SK-N-SH (cell line): ENCODE results near the gene ZMIZ1. TPM values are rescaled to one million over a fixed set of nuclear protein-coding genes. Genes with fewer than 3 reads are reported as not detected.

ENCODE experiments used
- CTCF ChIA-PET: fragments of 300-600, 350-600 bp; formaldehyde crosslinking; extraction: SDS; loops from one replicate; lab custom pipeline; 2021; lab: Yijun Ruan, JAX
- POLR2A ChIA-PET: fragments of 350-600 bp; sonication (Branson Sonifier 250); formaldehyde crosslinking; extraction: SDS; loops from one replicate; lab custom pipeline; 2020; ENCODE audit warnings: antibody characterized with exemption, inconsistent platforms; lab: Yijun Ruan, JAX
- DNase-seq: peaks from one replicate; pipeline ENCODE4 v3.0.0; 2012
- H2AFZ ChIP-seq: fragments of 200-600 bp; sonication (generic); 2 replicates; pipeline ENCODE4 v1.8.1; 2016; ENCODE audit warnings: antibody characterized with exemption, mild to moderate bottlenecking, low read depth
- H3F3A ChIP-seq: fragments of 200-600 bp; sonication (generic); replicated peaks from 2 replicates; pipeline ENCODE3; 2016; ENCODE audit warnings: antibody characterized with exemption, mild to moderate bottlenecking; ENCODE audit not compliant: insufficient read depth
- H3K27ac ChIP-seq, 2 experiments: fragments of 200-500 bp in 1 of 2; fragments of 200-600 bp in 1 of 2; sonication (Bioruptor generic) in 1 of 2; sonication (generic), shearing (Covaris generic) in 1 of 2; 2 replicates each; pipeline versions ENCODE4 v1.5.1 to v1.6.1; 2014 to 2016; ENCODE audit warnings: low read depth in 2 of 2, inconsistent platforms in 1 of 2, low read length in 1 of 2, mild to moderate bottlenecking in 1 of 2, mixed read lengths in 1 of 2
- H3K27me3 ChIP-seq: fragments of 200-600 bp; sonication (generic), shearing (Covaris generic); 2 replicates; pipeline ENCODE4 v1.6.1; 2016; ENCODE audit warnings: mixed run types; ENCODE audit not compliant: insufficient read depth
- H3K36me3 ChIP-seq, 2 experiments: fragments of 200-500 bp in 1 of 2; fragments of 200-600 bp in 1 of 2; sonication (Bioruptor generic) in 1 of 2; sonication (generic) in 1 of 2; replicated peaks in 1 of 2; 2 replicates each; pipeline versions ENCODE3 to v1.5.1; 2014 to 2016; ENCODE audit warnings: low read length in 1 of 2, mild to moderate bottlenecking in 1 of 2; ENCODE audit not compliant: insufficient read depth in 2 of 2, control insufficient read depth in 1 of 2
- H3K4me1 ChIP-seq, 2 experiments: fragments of 200-500 bp in 1 of 2; fragments of 200-600 bp in 1 of 2; sonication (Bioruptor generic) in 1 of 2; sonication (generic), shearing (Covaris generic) in 1 of 2; 2 replicates each; pipeline versions ENCODE4 v1.5.1 to v1.6.1; 2014 to 2016; ENCODE audit warnings: low read depth in 1 of 2, low read length in 1 of 2, mixed run types in 1 of 2; ENCODE audit not compliant: insufficient read depth in 2 of 2, control insufficient read depth in 1 of 2
- H3K4me2 ChIP-seq: fragments of 200-600 bp; sonication (generic), shearing (Covaris generic); 2 replicates; pipeline ENCODE4 v1.6.1; 2017; ENCODE audit warnings: mixed run types
- H3K4me3 ChIP-seq, 2 experiments: fragments of 200-500 bp in 1 of 2; fragments of 200-600 bp in 1 of 2; sonication (Bioruptor generic) in 1 of 2; sonication (generic), shearing (Covaris generic) in 1 of 2; 2 replicates each; pipeline versions ENCODE4 v1.5.1 to v1.8.1; 2014 to 2016; ENCODE audit warnings: low read depth in 2 of 2, inconsistent platforms in 1 of 2, low read length in 1 of 2, mild to moderate bottlenecking in 1 of 2, mixed read lengths in 1 of 2, moderate library complexity in 1 of 2
- H3K79me2 ChIP-seq: fragments of 200-600 bp; sonication (generic); 2 replicates; pipeline ENCODE4 v1.8.1; 2017; ENCODE audit warnings: mild to moderate bottlenecking; ENCODE audit not compliant: insufficient read depth
- H3K9ac ChIP-seq: fragments of 200-600 bp; sonication (generic); 2 replicates; pipeline ENCODE4 v1.6.1; 2017; ENCODE audit warnings: mixed run types
- H3K9me2 ChIP-seq: fragments of 200-600 bp; sonication (generic); 2 replicates; pipeline ENCODE4 v1.6.1; 2017; ENCODE audit warnings: mixed run types
- H3K9me3 ChIP-seq: fragments of 200-600 bp; sonication (generic); 2 replicates; pipeline ENCODE4 v1.6.1; 2017; ENCODE audit warnings: mixed run types, mild to moderate bottlenecking, moderate library complexity
- H4K20me1 ChIP-seq: fragments of 200-600 bp; sonication (generic); 2 replicates; pipeline ENCODE4 v1.6.1; 2017; ENCODE audit warnings: mild to moderate bottlenecking, mixed run types; ENCODE audit not compliant: insufficient read depth
- CTCF ChIP-seq: fragments of 200-600 bp; sonication (generic); IDR thresholded peaks from 2 replicates; pipeline ENCODE4 v1.6.1; 2017; ENCODE audit warnings: antibody characterized with exemption, mild to moderate bottlenecking, moderate library complexity
- EZH2phosphoT487 ChIP-seq: fragments of 200-600 bp; sonication (generic); IDR thresholded peaks from 2 replicates; pipeline ENCODE4 v1.6.1; 2017; ENCODE audit warnings: low read depth, mixed run types, mild to moderate bottlenecking, antibody characterized with exemption, moderate library complexity, borderline replicate concordance
- FOXJ3 ChIP-seq: sonication (generic); formaldehyde crosslinking; IDR thresholded peaks from 2 replicates; pipeline ENCODE4 v1.5.1; 2020; ENCODE audit warnings: mild to moderate bottlenecking, missing genetic modification reagents
- IRF3 ChIP-seq: fragments of 150-350 bp; IDR thresholded peaks from 2 replicates; pipeline ENCODE4 v1.6.1; 2016; ENCODE audit warnings: mild to moderate bottlenecking, low read depth, low read length
- MXI1 ChIP-seq: IDR thresholded peaks from 2 replicates; pipeline ENCODE4 v1.6.1; 2012; ENCODE audit warnings: mild to moderate bottlenecking, low read depth, low read length, improper control_type of control experiment
- NFIC ChIP-seq: IDR thresholded peaks from 2 replicates; pipeline ENCODE4 v1.4.0; 2012; ENCODE audit warnings: borderline replicate concordance
- NRF1 ChIP-seq: IDR thresholded peaks from 2 replicates; pipeline ENCODE4 v1.6.1; 2012; ENCODE audit warnings: low read depth, mild to moderate bottlenecking, low read length
- PBX3 ChIP-seq: IDR thresholded peaks from 2 replicates; pipeline ENCODE4; 2012
- POLR2AphosphoS5 ChIP-seq: IDR thresholded peaks from 2 replicates; pipeline ENCODE4 v1.6.1; 2012; ENCODE audit warnings: low read depth, low read length
- RXRA ChIP-seq: IDR thresholded peaks from 2 replicates; pipeline ENCODE4 v1.4.0; 2012; ENCODE audit warnings: low read depth, mild to moderate bottlenecking, borderline replicate concordance
- SIN3A ChIP-seq: IDR thresholded peaks from 2 replicates; pipeline ENCODE4 v1.6.1; 2012; ENCODE audit warnings: low read depth, mild to moderate bottlenecking, low read length, moderate library complexity, borderline replicate concordance
- USF2 ChIP-seq: fragments of 150-350 bp; IDR thresholded peaks from 2 replicates; pipeline ENCODE4 v1.6.1; 2017; ENCODE audit warnings: antibody characterized with exemption, low read length, low read depth, borderline replicate concordance
- WGBS: methylation state at CpG from one replicate; pipeline ENCODE4 v1.1.6; 2017; ENCODE audit warnings: low lambda C conversion rate; 5-methylcytosine and 5-hydroxymethylcytosine counted together
- polyA plus RNA-seq, 3 experiments: library from polyadenylated mRNA; depleted of rRNA; stranded (reverse); fragments of >200 nt; gene quantifications; 2 replicates each; pipeline ENCODE4 v1.2.3, GENCODE V29; 2012

ZMIZ1 gene
- polyA plus RNA-seq, 1 of the 3 experiments (the other 2 are of a cell fraction), result 23.5 TPM

- TF ChIP-seq FOXJ3 (CRISPR knock-in tag) (no peak), SIN3A (no peak), USF2 (no peak), NFIC (no peak), RXRA (no peak), MXI1 (no peak)
These were observed 286.8 kb downstream of the ZMIZ1 start (continued) for GRCh38 chr10:79355420-79356017.

GRCh38 chr10:79356104-79356503 lies 287.3 kb downstream of the ZMIZ1 start:
- H3F3A ChIP-seq, result peaks cover 17% of the 10 kb centered on the region
- peaks cover 10% of the 10 kb centered on the region; the same call in 1 of the 2 replicates for H3K79me2 ChIP-seq
- no peaks in the 10 kb centered on the region for H3K27me3 ChIP-seq
- no peaks in the 10 kb centered on the region for H4K20me1 ChIP-seq
- no peaks in the 10 kb centered on the region for H3K9me3 ChIP-seq
- no peaks in the 10 kb centered on the region for H3K4me1 ChIP-seq
- H3K4me3 ChIP-seq, result no peak overlapping the region
- TF ChIP-seq PBX3, result no peak
- POLR2A ChIA-PET, result no interaction called here
- H3K4me2 ChIP-seq, result no peak overlapping the region
- H3K9ac ChIP-seq, result no peak overlapping the region
- H3K36me3 ChIP-seq, result peaks cover 35 to 44% of the 10 kb centered on the region in 2 experiments
- DNase-seq, result no peak
- H3K27ac ChIP-seq, result no peak overlapping the region
- H2AFZ ChIP-seq, result no peak overlapping the region
- CTCF ChIA-PET, result interaction anchor here (0.9 to 1.0 kb wide), 2 partner anchors 8 to 112 kb away, joined by 3 read pairs; no protein-coding TSS in a partner anchor
- H3K9me2 ChIP-seq, result no peaks in the 10 kb centered on the region
- WGBS, result 98% methylated on average over 5 of the region's 5 CpGs

GRCh38 chr10:79357180-79357579 lies 288.4 kb downstream of the ZMIZ1 start:
- Histone ChIP-seq H3K9ac (no peak overlapping the region), H3K4me3 (no peak overlapping the region), H2AFZ (no peak overlapping the region), H3F3A (peaks cover 27% of the 10 kb centered on the region), H4K20me1 (no peaks in the 10 kb centered on the region), H3K27me3 (no peaks in the 10 kb centered on the region), H3K4me1 (no peaks in the 10 kb centered on the region), H3K4me2 (no peak overlapping the region), H3K9me3 (no peaks in the 10 kb centered on the region), H3K79me2 (peaks cover 4% of the 10 kb centered on the region; the same call in 1 of the 2 replicates), H3K9me2 (no peaks in the 10 kb centered on the region), H3K36me3 (peaks cover 25 to 34% of the 10 kb centered on the region in 2 experiments), H3K27ac (no peak overlapping the region)
- ChIA-PET CTCF (interaction anchor here (0.7 to 1.0 kb wide), 2 partner anchors 9 to 180 kb away, joined by 3 read pairs; no protein-coding TSS in a partner anchor), POLR2A (no interaction called here)
- no peak for DNase-seq
- 99% methylated on average over 9 of the region's 9 CpGs for WGBS
- TF ChIP-seq IRF3 (no peak), CTCF (no peak), NRF1 (no peak), EZH2phosphoT487 (no peak), POLR2AphosphoS5 (no peak)
